Activated CD8-positive, alpha-beta memory T cell treated with anti-CD3 and anti-CD28 coated beads for 48 hours (primary cell): ENCODE measurements around the gene CHAMP1.

Experiments used
- DNase-seq, 3 experiments: peaks; one replicate each; pipeline ENCODE4 v3.0.0-alpha.2; 2020; ENCODE audit warnings: low read depth in 2 of 3, low spot score in 2 of 3

The CHAMP1 gene

GRCh38 chr13:114296902-114297301 is 17.4 kb upstream of the CHAMP1 start:
- DNase-seq, result no peak

DNA sequence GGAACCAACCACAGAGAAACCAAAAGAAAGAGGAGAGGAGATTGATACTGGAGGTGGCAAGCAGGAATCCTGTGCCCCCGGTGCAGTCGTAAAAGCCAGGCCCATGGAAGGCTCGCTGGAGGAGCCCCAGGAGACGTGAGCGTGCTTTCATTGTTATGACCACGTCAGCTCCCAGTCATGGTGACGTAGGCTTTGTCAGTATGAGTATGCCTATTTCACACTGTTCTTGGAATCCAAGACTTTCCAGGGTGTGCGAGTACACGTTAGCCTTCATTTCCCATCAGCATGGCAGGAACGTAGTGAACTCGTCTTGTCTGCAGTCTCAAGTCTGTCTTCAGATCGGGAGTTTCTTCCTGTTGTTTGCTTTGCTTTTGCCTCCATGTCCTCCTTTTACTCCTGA is 15.4 kb upstream of the CHAMP1 start:
- no peak for DNase-seq

DNA sequence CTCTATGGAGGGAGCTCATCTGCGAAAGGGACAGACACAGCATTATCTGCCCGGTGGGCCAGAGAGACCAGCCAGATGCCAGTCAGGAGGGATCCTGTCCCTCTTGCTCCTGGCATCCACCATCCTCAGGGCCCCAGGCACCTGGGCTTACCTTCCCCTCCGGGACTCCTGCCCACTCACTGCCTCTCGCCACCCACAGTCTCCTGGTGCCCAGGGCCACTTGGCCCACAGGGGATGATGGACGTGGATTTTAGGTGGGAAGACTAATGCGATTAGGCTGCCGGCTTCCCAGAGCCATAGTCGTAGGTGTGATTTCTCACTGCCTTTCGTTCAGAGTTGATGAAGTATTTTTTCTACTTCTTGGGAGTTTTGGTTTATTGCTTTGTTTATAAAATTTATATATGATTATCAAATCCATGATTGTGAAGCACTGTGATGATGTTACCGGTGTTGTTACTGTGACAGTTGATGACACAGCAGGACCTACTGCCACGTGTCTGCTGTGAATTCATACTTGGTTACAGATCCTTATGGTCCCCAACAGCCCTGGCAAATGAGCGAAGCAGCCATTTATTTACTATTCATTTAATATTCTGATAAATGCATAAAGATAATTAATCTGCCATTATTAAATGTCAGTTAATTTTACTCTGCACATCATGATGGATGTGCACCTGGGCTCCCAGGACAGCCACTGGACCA is 14.5 kb upstream of the CHAMP1 start:
- DNase-seq, result no peak

DNA sequence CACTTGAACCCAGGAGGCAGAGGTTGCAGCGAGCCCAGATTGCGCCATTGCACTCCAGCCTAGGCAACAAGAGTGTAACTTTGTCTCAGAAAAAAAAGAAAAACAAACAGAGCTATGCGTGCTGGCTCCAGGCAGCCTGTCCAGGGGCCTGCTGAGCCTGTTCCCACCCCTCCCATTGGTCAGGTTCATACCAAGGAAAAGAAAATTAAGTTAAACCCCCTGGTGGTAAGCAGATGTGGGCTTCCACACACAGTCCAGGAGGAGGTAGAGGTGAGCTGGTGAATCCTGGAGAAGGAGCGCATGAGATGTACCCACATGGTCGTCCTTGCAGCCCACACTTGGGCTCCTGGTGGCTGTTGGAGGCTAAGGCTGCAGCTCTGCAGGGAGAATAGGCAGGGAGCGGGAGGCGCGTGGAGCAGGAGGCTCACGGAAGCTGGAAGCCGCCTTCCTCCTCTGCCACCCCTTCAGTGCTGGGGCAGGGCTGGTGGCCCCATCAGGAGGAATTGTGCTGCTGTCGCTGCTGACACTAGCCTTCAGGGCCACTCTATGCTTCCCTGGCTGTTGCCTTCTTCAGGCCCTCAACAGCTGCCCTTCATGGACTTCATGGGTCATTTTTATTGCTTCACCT is 10.5 kb upstream of the CHAMP1 start:
- DNase-seq, result no peak

- no peak for DNase-seq
These were observed 9.8 kb upstream of the CHAMP1 start for GRCh38 chr13:114304346-114305034.

DNA sequence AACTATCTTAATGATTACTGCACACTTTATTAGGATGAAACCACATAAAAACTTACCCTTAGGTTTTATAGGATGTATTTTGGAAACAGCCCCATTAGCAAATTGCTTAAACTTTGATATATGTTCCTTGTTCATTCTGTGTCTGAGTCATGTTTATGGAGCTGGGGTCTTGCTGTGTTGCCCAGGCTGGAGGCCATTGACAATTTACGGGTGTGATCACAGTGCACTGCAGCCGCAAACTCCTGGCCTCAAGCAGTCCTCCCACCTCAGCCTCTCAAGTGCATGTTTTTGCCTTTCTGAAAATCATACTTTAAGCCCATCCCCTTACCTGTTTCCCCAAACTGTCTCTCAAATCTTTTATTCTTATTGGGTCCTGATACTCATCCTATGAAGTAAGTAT is 5.2 kb upstream of the CHAMP1 start:
- DNase-seq, result no peak

DNA sequence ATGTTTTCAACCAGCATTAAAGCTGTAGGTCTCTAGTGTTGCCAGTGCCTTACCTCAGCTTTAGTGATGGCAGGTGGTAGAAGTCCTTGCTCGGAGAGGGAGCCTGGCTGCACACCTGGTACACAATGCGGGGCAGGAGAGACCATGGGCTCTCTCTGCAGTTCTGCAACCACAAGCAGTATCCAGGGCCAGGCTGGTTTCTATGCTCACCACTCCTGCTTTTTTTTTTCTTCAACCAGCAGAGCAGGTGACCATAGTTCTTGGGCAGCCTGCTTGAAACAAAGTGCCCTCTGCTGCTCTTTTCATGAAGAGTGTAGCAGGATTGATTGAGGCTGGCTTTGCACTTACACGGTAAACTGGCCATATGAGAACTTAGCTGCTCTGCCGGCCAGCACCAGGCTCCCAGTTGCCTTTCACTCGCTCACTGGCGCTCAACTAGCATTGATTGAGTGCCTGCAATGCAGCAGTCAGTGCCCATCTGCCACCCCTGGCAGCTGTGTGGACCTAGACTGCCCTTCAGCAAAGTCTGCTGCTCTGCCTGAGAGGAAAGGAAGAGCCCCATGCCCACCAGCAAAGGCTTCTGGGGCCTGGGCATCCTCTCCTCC is 4.4 kb upstream of the CHAMP1 start:
- DNase-seq, result no peak

DNA sequence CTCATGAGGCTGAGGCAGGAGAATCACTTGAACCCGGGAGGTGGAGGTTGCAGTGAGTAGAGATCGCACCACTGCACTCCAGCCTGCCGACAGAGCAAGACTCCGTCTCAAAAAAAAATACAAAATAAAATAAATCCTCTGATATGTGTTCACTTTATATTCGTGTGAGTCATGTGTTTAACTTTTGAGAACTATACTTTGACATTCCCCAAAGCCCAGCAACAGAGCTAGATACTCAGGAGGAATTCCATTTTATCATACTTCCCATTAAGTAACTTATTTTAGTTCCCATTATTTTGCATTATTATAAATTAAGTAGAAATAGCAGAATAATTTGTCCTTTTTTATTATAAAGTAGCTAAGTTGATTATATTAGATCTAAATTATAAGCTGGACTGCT is 3.3 kb upstream of the CHAMP1 start:
- no peak for DNase-seq

DNA sequence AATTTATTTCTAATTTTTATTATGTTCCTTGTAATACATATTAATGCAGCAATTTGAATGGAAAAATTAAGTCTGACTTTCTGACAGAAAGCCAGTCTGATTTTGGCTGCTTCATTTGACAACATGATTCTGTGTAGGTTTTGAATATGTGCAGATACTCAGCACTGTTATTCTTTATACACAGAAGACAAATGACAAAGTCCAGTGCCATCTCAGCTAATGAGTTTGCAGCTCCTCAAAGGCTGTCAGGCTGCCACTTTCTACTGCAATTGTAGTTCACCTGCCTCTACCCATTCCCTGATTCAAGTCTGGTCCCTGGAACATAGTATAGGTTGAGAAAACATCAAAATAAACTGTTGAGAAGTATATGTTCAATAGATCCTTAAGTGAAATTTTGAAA is 2.9 kb upstream of the CHAMP1 start:
- no peak for DNase-seq

DNA sequence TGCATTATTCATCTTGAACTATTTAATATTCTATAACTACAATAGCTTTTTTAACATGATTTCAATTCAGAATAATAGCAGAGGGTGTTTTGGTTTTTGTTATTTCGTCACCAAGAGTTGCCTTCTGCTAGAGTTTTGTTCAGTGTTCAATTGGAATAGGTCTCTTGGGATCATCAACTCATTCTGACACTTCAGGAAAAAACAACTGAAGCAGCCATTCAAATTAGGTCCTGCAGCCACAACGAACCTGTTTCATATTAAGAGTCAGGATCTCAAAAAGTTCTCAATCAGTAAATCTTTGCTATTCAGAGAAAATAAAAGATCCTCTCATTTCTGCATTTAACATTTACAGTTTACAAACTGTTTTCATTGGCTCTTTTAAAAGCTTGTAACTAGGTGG is 2.4 kb upstream of the CHAMP1 start:
- DNase-seq, result no peak

GRCh38 chr13:114313061-114313860 is 1.0 kb upstream of the CHAMP1 start:
- peak in 2 of 3 experiments; percentile 7 to 27 for DNase-seq

DNA sequence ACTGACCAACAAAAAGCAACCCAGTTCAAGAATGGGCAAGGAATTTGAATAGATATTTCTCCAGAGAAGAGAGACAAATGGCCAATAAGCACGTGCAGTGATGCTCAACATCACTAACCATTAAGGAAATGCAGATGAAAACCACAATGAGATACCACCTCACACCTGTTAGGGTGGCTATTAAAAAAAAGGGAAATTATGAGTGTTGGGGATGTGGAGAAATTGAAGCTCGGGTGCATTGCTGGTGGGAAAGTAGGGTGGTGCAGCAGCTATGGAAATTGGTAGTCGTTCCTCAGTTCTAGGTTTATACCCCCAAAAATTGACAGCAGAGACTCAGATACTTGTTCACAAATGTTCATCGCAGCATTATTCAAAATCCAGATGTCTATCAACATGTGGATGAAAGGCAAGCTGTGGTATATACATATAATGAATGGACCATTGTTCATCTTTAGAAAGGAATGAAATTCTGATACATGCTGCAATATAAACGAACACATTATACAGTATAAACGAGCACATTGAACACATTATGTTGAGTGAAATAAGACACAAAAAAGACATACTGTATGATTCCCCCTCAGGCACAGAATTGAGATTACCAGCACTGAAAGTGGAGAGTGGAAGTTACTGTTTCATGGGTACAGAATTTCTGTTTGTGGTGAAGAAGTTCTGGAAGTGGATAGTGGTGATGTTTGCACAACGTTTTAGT is 927 bp downstream of the CHAMP1 start:
- DNase-seq, result no peak

- DNase-seq, result no peak
These were observed 4.3 kb downstream of the CHAMP1 start for GRCh38 chr13:114318624-114319023.

DNA sequence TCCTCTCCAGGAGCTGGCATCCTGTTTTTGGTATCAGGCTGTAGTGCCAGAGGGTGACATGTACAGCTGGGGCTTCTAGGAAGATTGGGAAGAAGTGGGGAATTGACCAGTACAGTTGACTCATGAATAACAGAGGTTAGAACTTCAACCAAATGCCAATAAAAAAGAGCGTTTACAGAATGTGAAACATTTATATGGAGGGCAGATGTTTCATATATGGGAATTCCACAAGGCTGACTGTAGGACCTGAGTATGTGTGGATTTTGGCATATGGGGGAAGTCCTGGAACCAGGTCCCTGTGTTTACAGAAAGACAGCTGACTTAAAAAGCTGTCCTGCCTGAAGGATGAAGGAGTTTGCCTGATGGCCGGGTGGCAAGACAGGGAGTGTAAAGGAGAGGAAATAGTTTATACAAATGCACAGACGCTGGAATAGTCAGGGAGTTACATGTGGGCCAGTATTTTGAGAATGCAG is 5.2 kb downstream of the CHAMP1 start:
- no peak for DNase-seq

DNA sequence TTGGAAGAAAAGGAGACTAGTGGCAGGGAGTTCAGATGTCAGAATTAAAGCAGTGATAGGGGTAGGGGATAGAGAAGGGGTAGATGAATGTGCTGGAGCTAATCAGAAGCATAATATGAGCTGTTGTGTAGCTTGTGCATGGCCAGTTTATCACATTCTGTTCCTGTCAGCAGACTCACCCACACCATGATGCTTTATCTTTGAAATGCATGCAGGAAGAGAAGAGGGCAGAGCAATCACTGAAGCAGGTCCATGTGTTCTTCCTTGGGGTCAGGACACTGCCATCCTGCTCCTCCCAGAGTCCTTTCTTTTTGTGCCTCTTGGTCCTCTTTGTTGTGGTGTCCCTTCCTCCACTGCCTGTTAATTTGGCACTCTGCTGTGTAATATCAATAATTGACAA is 5.8 kb downstream of the CHAMP1 start:
- DNase-seq, result no peak

GRCh38 chr13:114321256-114321655 is 7.0 kb downstream of the CHAMP1 start:
- DNase-seq, result no peak

DNA sequence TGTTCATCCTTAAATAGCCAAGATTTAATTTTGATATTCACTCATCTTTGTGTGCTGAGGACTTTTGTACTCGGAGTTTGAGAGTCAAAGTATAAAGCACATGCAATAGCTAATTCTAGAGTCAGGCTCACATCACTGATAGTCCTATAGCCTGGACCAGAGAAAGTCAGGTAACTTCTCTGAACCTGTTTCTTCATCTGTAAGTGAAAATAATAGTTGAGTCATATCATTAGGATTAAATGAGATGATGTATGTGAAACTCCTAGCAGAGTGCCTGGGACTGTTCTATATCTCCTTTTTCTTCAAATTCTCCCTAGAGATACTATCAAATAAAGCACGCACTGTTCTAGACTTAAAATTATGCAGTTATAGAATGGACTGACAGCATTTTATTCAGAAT is 9.0 kb downstream of the CHAMP1 start:
- no peak for DNase-seq

DNA sequence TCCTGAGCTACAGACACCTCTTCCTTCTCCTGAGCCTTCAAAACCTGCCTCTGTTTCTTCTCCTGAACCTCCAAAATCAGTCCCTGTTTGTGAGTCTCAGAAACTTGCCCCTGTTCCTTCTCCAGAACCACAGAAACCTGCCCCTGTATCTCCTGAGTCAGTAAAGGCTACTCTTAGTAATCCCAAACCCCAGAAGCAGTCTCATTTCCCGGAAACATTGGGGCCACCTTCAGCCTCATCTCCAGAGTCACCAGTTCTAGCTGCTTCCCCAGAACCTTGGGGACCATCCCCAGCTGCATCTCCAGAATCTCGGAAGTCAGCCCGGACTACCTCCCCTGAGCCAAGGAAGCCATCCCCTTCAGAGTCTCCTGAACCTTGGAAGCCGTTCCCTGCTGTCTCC is 10.0 kb downstream of the CHAMP1 start:
- no peak for DNase-seq

DNA sequence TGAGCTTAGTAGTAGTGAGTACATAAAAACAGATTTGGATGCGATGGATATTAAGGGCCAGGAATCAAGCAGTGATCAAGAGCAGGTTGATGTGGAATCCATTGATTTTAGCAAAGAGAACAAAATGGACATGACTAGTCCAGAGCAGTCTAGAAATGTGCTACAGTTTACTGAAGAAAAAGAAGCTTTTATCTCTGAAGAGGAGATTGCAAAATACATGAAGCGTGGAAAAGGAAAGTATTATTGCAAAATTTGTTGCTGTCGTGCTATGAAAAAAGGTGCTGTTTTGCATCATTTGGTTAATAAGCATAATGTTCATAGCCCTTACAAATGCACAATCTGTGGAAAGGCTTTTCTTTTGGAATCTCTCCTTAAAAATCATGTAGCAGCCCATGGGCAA is 11.4 kb downstream of the CHAMP1 start:
- no peak for DNase-seq

- no peak for DNase-seq
These were observed 13.7 kb downstream of the CHAMP1 start for GRCh38 chr13:114328034-114328433.

DNA sequence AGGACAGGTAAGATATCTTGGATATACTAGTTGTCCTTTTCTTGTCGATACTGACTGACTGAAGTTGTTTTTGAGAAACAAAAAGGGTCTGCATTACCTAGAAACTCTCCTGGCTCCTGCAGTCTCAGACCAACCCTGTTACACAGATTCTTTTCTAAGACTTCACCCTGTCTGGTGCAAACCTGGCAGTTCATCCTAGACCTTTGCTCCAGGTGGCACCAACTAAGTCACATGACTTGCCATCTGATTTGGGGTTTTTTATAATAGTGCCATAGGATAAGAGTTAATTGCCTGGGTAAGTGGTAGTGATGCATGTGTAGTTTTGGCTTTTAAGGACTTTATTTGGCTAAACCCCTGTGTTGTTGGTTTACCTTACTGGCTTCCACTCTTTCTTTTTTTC is 14.3 kb downstream of the CHAMP1 start:
- no peak for DNase-seq
